Duodenal mucosa (tissue), 2 donors: ENCODE results near the gene PLPPR2.
A peak's percentile ranks its signal among the peaks of the same experiment; 100 is the strongest.
"Not testable (repeated sequence)": the region's sequence is repeated elsewhere in the genome, so short reads cannot be mapped to it uniquely, and the experiment has no call there.

Experiments
- H3K27ac ChIP-seq: one replicate; pipeline ENCODE4 v1.7.0; 2013; ENCODE audit warnings: low read depth, low read length
- H3K27me3 ChIP-seq, 2 donors: one replicate each; pipeline ENCODE4 v1.7.0; 2013; ENCODE audit warnings: low read length in 2 of 2, control low read depth in 1 of 2; ENCODE audit not compliant: insufficient read depth in 2 of 2, control insufficient read depth in 1 of 2
- H3K36me3 ChIP-seq, 2 donors: one replicate each; pipeline ENCODE4 v1.7.0; 2013; ENCODE audit warnings: low read length in 2 of 2, control low read depth in 1 of 2; ENCODE audit not compliant: insufficient read depth in 2 of 2, control insufficient read depth in 1 of 2
- H3K4me1 ChIP-seq, 2 donors: one replicate each; pipeline ENCODE4 v1.7.0; 2013; ENCODE audit warnings: low read length in 2 of 2, control low read depth in 1 of 2; ENCODE audit not compliant: insufficient read depth in 2 of 2, control insufficient read depth in 1 of 2
- H3K4me3 ChIP-seq, 2 donors: one replicate each; pipeline ENCODE4 v1.7.0; 2013; ENCODE audit warnings: low read length in 2 of 2, low read depth in 1 of 2
- H3K9ac ChIP-seq, 2 donors: one replicate each; pipeline ENCODE4 v1.7.0; 2013; ENCODE audit warnings: low read length in 2 of 2, low read depth in 1 of 2
- H3K9me3 ChIP-seq, 2 donors: one replicate each; pipeline ENCODE4 v1.7.0; 2013; ENCODE audit warnings: low read length in 2 of 2, control low read depth in 1 of 2; ENCODE audit not compliant: control insufficient read depth in 1 of 2

PLPPR2 gene

DNA sequence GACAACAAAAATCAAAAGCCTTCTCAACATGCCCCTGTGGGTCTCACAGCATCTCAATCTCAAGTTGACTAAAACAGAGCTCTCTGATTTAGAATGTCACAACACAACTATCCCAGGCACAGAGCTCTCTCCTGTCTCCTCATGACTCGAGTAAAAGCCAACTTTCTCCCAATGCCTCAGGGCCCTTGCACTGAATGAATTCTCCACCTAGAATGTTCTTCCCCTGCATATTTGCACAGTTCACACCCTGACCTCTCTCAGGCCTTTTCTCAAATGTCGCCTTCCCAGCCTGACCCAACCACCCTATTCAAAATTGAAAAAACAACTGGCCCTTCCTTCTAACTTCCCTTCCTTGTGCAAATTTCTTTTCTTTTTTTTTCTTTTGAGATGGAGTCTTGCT lies 15.5 kb downstream of the PLPPR2 start:
- Histone ChIP-seq H3K9ac (no peak overlapping the region), H3K9me3 (no peaks in the 10 kb centered on the region), H3K27ac (no peak overlapping the region), H3K4me1 (peaks cover 10 to 14% of the 10 kb centered on the region in 2 donors), H3K4me3 (no peak overlapping the region), H3K36me3 (peaks cover 0 to 3% of the 10 kb centered on the region in 2 donors), H3K27me3 (no peaks in the 10 kb centered on the region)

DNA sequence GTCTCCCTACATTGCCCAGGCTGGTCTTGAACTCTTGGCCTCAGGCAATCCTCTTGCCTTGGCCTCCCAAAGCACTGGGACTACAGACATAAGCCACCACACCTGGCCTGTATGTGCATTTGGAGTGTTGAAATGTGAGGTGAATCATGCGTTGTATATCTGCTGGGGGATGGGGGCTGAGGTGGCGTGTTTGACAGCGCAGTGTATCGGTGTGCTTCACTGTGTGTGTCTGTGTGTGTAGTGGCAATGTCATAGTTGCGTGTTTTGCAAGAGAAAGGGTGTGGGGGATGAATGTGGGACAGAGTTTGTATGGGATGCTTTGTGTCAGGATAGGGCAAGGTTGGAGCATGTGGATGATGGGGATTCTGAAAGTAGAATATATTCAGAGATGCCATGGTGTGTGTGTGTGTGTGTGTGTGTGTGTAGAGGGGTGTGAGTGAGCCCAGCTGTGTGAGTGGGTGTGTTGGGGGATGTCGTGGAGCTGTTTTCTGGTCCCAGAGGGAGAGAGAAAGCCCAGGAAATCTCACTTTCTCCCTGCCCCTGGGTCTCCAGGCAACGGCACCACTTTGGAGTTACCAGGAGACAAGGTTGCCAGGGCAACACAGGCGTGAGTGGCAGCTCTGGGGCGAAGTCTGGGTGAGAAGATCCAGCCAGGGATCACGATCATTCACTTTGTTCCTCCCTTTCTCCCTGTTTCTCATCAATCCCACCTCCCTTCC lies 18.1 kb downstream of the PLPPR2 start:
- Histone ChIP-seq H3K36me3 (no peaks in the 10 kb centered on the region), H3K9me3 (no peaks in the 10 kb centered on the region), H3K4me3 (peak overlapping the region; percentile 65 to 75), H3K9ac (peak overlapping the region; percentile 51 to 79), H3K27ac (no peak overlapping the region), H3K4me1 (peaks cover 12 to 20% of the 10 kb centered on the region in 2 donors), H3K27me3 (no peaks in the 10 kb centered on the region)

DNA sequence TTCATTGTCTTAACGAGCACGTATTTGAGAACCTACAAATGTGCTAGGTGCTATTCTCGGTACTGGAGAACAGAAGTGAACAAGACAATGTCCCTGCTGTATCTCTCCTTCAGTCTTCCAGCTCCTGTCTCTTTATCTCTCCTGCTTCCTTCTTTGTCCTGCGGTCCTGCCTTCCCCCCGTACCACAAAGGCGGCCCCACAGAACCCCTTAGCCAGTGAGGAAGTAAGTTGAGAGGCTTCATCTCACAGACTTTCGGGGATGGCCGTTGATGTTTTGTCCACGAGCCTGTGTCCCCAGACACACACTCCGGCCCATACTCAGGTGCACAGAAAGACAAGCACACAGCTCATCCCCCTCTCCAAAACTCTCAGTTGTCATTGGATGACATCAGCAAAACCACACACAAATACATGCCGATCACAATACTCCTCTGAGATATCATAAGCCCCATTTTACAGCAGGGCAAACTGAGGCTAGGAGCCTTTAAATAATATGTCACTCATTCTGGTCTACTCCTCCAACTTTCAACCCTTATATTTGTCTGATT lies 18.7 kb downstream of the PLPPR2 start:
- Histone ChIP-seq H3K4me3 (peak overlapping the region; percentile 65 to 75), H3K9me3 (no peaks in the 10 kb centered on the region), H3K9ac (peak overlapping the region; percentile 51 to 79), H3K27me3 (no peaks in the 10 kb centered on the region), H3K36me3 (no peaks in the 10 kb centered on the region), H3K4me1 (peaks cover 12 to 20% of the 10 kb centered on the region in 2 donors), H3K27ac (no peak overlapping the region)

DNA sequence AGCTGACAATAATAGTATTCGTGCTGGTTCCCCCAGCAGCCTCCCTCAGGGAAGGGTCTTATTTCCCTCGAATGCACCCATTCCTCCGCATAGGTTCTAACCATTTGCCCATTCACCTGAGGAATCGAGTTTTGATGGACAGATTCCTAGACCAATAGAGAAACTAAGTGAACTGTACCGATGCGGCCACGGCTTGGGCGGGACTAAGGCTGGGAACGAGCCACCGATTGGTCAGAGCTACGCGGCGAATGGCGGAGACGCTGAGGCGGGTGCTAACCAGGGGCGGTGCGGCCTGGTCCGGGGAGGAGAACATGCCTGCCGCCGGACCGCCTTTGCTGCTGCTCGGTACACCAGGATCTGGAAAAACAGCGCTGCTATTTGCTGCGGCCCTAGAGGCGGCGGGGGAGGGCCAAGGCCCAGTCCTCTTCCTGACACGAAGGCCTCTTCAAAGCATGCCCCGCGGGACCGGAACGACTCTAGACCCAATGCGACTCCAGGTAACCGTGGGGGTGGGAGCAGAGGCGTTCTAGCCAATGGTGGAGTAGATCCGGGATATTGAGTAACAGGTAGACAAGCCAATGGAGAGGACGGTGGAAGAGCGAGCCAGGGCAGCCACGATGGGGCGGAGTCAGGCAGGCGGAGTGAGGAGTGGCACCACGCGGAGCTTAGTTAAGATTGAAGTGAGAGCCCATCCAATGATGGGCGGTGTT lies 19.4 kb downstream of the PLPPR2 start, which contains the start of gene SWSAP1:
Gene SWSAP1 (plus strand): TSS at position 234 of the 710 bp plus-strand sequence. CDS start 15 bp downstream, at position 249.
- peaks cover 12 to 20% of the 10 kb centered on the region in 2 donors for H3K4me1 ChIP-seq
- H3K4me3 ChIP-seq = peak within 1 kb of the TSS; percentile 75 to 80
- no peaks in the 10 kb centered on the region for H3K27me3 ChIP-seq
- H3K9me3 ChIP-seq = no peaks in the 10 kb centered on the region
- no peaks in the 10 kb centered on the region for H3K36me3 ChIP-seq
- peak within 1 kb of the TSS; percentile 78 to 79 for H3K9ac ChIP-seq
- H3K27ac ChIP-seq = peak within 1 kb of the TSS; percentile 85

- no peaks in the 10 kb centered on the region for H3K27me3 ChIP-seq
- H3K27ac ChIP-seq = peak overlapping the region; percentile 82
- H3K4me3 ChIP-seq = peak overlapping the region; percentile 74 to 80
- H3K4me1 ChIP-seq = peaks cover 14 to 23% of the 10 kb centered on the region in 2 donors
- no peaks in the 10 kb centered on the region for H3K36me3 ChIP-seq
- H3K9ac ChIP-seq = peak overlapping the region; percentile 73 to 78
- H3K9me3 ChIP-seq = no peaks in the 10 kb centered on the region
Observed at GRCh38 chr19:11375143-11375948, 20.1 kb downstream of the PLPPR2 start.

DNA sequence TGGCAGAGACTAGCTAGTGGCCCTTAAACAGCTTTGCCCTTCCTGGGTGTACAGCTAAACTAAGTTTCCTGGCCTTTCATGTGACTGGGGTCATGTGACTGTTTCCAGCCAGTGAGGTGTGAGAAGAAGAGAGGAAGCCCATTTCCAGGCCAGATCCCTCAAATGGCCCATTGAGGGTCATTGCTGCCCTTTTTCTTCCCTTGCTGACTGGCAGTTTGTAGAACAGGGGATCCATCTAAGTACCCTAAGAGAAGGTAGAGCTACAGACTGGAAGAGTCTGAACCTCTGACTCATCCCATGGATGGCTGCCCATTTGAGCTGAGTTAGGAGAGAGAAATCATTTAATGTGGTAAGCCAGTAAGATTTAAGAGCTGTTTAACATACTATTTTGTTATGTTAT lies 22.0 kb downstream of the PLPPR2 start:
- Histone ChIP-seq H3K27me3 (no peaks in the 10 kb centered on the region), H3K36me3 (no peaks in the 10 kb centered on the region), H3K27ac (no peak overlapping the region), H3K4me3 (no peak overlapping the region), H3K4me1 (peaks cover 24 to 37% of the 10 kb centered on the region in 2 donors), H3K9me3 (no peaks in the 10 kb centered on the region), H3K9ac (no peak overlapping the region)

- Histone ChIP-seq H3K9me3 (no peaks in the 10 kb centered on the region), H3K4me1 (peaks cover 24 to 39% of the 10 kb centered on the region in 2 donors), H3K27ac (no peak overlapping the region), H3K36me3 (no peaks in the 10 kb centered on the region), H3K27me3 (no peaks in the 10 kb centered on the region), H3K4me3 (no peak overlapping the region), H3K9ac (no peak overlapping the region)
Observed at GRCh38 chr19:11377756-11378155, 22.5 kb downstream of the PLPPR2 start.

GRCh38 chr19:11378319-11379189 lies 23.3 kb downstream of the PLPPR2 start:
- Histone ChIP-seq H3K4me3 (no peak overlapping the region), H3K27ac (no peak overlapping the region), H3K9me3 (no peaks in the 10 kb centered on the region), H3K27me3 (no peaks in the 10 kb centered on the region), H3K9ac (no peak overlapping the region), H3K4me1 (peaks cover 26 to 46% of the 10 kb centered on the region in 2 donors), H3K36me3 (no peaks in the 10 kb centered on the region)

DNA sequence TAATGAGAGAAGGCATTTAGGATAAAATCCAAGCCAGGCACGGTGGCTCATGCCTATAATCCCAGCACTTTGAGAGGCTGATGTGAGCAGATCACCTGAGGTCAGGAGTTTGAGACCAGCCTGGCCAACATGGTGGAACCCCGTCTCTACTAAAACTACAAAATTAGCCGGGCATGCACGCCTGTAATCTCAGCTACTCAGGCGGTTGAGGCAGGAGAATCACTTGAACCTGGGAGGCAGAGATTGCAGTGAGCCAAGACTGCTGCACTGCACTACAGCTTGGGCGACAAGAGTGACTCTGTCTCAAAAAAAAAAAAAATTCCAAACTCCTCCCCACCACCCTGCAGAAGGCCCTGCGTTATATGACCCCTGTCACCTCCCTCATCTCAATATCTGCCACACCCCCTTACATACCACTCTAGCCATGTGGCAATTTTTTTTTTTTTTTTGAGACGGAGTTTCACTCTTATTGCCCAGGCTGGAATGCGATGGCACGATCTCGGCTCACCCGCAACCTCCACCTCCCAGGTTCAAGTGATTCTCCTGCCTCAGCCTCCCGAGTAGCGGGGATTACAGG lies 24.1 kb downstream of the PLPPR2 start:
- not testable (repeated sequence) for H3K27me3 ChIP-seq, H3K9me3 ChIP-seq

More for the DNA sequence above, 24.1 kb downstream of the PLPPR2 start:
- not testable (repeated sequence) for H3K4me3 ChIP-seq, H3K9ac ChIP-seq, H3K27ac ChIP-seq, H3K36me3 ChIP-seq
- H3K4me1 ChIP-seq = peaks cover 20 to 46% of the 10 kb centered on the region in 2 donors
